ENCODE measurements around the gene PPM1H.
"Not testable (repeated sequence)": the region's sequence is repeated elsewhere in the genome, so short reads cannot be mapped to it uniquely, and the experiment has no call there.

Gene PPM1H

DNA sequence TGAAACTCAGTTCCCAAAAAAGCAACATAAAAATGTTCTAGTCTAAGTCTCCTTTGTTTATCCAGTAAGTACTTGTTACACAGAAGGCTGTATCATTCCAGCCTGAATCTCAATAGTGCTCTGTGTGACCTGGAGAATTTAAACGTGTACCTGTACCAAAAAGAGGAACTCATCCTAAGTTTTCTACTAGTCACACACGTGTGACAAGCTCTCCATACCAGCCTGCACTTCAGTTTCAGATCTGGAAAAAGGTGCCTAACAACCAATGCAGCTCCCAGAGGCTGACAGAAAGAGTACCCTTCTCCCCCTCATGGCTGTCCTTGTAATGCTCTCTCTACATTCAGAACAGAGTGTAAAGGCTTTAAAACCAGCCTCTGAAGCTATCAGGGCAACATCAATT is 27.4 kb downstream of the PPM1H start:
- DNase-seq = no peak

DNA sequence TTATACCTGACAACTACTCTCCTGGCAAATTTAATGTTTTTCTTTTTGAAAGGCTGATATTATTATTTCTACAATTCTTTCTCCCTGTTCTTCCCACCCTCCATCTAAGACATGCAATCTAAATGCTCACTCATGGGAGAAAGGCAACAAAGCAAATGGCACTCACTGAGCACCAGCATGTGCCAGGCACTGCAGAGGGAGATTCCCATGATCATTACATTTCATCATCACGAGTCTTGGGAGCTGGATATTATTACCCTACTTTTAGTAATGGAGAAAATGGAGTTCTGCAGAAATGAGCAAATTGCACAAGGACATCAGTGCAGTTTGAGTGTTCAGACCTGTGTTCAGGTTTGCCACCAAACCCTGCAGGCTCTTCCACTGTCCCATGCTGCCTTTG is 27.9 kb downstream of the PPM1H start:
- no peak for DNase-seq

DNA sequence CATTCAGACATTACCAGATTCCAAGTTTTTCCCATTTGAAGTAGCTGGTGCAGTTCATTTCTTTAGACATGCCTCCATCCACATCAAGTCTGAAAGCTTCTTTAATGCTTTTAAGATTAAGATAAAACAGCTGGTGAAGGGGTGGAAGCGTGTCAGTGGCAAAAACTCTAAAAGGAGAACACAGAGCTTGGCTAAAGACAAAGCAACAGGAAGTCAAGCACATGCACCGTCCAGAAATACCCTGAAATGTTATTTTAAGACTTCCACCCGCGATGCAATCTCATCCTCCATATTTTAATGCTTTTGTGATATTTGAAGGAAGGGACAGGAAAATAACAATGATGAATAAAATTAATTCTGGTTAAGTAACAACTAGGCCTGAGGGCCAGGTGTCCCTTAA is 31.8 kb downstream of the PPM1H start:
- DNase-seq = no peak

DNA sequence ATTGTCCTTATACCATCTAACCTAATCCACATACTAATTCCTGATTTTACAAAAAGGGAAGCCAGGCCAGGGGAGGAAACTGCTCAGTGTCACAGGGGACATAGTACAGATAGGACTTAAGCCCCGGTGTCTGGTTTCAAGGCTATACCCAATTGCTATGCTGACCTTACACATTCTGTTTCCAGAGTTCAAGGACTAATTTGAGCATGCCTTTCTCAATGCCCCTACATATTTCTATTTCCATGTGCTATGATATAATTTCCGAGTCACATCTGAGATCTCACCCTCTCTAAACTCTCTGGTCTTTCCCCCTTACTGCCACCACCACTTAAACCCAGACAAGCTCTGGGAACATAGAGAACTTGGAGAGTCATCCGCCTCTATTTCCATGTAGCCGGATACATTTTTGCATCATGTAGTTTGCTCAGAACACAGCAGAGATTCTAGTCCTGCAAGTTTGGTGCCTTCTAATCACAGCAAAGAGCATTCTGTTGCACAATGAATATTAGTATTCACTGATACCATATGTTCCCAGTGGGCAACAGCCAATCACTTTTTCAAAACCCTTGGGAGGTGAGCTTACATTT is 34.2 kb downstream of the PPM1H start:
- no peak for DNase-seq

DNA sequence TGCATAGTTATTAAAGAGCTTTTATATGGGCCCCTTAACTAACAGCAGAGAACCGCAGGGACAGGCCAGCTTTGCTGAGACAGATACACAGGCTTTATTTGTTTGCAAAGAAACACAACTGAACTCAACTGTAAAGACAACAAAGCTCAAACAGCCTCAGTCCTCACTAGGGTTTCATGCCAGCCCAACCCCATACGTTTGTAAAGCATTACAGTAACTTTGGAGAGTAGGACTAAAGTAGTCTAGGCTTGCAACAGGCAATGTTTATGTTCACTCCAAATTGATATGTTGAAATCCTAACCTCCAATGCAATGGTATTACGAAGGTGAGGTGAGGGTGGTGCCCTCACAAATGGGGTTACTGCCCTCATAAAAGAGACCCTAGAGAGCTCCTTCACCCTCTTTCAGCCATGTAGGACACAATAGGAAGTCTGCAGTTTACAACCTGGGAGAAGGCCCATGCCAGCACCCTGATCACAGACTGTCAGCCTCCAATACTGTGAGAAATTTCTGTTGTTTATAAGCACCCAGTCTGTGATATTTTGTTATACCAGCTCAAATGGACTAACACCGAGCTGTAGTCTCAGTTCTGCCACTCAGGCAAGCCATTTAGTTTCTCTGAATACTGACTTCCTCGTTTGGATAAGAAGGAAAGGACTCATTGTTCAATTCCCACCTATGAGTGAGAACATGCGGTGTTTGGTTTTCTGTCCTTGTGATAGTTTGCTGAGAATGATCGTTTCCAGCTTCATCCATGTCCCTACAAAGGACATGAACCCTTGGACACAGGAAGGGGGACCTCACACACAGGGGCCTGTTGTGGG is 35.2 kb downstream of the PPM1H start:
- DNase-seq = no peak

DNA sequence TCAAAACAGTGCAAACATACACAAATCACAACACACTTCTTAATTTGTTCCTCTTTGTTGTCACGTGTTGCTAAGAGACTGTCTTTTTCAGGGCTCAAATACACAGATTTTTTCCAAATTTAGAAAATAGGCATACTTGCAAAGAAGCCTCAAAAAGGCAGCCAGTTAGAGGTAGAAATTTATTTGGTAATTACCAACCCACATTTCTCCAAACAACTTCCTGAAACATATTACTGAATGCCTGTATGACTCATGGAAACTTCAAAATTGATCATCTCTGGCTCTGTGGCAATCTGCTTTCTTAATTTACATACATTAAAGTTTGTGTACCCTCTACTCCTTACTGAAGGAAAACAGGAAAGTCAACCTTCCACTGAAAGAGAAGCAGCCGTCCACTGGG is 36.4 kb downstream of the PPM1H start:
- DNase-seq = no peak

DNA sequence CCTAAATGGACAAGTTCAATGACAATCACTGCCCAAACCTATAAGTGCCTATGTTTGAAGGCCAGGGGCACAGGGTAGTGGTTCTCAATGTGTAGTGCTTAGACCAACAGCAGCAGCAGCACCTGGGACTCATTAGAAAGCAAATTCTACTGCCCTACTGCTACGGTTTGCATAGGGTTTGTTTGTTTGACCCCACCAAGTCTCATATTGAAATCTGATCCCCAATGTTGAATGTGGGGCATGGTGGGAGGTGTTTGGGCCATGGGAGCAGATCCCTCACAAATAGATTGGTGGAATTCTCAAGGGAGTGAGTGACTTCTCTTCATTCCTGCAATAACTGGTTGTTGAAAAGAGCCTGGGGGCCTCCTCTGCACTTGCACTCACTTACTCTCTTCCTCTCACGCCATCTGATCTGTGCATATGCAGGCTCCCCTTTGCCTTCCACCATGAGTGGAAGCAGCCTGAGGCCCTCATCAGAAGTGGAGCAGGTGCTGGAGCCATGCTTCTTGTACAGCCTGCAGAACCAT is 39.5 kb downstream of the PPM1H start:
- DNase-seq = no peak

DNA sequence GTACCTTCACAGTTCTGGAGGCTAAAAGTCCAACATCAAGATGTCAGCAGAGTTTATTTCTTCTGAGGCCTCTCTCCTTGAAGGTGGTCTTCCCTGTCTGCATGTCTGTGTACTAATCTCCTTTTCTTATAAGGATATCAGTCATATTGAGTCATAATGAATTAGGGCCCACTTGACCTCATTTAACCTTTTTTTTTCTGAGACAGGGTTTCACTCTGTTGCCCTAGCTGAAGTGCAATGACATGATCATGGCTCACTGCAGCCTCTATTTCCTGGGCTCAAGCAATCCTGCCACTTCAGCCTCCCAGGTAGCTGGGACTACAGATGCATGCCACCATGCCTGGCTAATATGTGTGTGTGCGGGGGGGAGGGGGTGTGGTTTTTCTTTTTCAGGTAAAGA is 41.7 kb downstream of the PPM1H start:
- no peak for DNase-seq

DNA sequence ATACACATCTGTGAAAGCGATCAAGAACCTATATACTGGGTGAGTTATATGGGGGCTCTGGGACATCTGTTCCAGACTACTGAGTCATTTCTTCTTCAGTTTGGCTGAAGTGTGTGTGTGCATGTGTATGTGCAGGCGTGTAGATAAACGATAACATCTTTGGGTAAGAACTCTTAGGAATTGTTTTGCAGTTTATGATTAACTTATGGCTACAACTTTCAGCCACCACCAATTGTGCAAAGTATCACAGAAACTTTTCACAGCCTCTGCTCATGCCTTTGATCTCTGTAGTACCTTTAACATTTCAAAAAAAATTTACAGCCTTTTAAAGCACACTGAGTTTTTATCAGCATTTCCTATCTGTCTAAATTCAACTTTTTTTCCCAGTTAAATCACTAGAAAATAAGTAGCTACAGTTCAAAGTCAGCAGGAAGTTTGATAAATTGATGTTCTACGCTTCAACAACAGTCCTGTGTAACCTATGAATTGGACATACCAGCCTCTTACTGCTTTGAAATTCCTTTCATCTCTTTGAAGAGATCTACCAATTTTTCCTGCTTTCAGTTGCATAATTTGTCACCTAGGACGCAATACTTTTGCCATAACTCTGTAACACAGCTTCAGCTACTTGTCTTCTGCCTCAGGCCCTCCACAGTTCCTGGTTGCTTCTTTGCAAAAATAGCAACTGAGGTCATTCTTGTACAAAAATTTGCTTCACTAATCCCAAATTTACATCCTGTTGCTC is 43.0 kb downstream of the PPM1H start:
- no peak for DNase-seq

DNA sequence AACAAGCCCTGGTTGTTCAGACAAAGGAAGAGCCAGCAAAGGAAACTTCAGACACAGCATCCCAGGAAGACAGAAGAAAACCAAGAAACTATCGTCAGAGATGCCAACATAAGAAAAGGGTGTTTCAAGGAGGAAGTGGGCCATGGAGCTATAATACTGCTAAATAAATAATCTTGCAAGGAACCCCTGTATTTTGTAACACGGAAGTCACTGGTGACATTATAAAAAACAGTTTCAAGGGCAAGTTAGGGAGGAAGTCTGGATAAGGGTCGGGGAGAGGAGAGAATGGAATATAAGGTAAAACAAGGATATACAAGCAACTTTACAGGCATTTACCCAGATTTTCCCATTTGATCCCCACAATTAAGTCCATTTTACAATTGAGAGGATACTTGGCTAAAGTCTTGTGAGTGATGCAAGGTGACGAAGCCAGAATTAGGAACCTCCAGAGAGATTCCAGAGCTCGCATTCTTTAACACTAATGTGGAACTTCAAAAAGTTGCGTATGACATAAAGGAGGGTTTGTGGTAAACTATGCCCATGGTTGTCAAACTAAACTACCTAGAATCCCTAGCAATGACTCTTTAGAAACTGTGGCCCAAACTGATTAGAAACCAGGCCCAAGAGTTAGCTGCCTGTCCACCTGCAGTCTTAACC is 46.4 kb downstream of the PPM1H start:
- DNase-seq = no peak

DNA sequence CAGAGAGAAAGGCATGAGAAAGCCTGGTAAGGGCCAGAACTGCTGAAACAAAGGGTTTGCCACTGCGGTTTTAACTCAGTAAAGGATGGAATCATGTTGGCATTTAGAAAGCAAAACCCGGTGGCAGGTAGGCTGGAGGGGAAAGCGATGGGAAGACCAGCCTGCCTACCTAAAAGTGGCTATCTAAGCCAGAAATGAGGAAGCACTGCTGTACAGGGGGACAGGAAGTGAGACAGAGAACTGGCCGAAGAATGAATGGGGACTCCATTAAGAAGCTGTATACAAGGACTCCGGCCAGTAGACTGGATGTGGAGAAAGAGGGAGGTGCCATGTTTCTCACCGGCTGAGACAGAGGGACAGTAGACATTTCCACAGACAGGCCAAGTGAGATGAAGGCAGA is 48.2 kb downstream of the PPM1H start:
- no peak for DNase-seq

DNA sequence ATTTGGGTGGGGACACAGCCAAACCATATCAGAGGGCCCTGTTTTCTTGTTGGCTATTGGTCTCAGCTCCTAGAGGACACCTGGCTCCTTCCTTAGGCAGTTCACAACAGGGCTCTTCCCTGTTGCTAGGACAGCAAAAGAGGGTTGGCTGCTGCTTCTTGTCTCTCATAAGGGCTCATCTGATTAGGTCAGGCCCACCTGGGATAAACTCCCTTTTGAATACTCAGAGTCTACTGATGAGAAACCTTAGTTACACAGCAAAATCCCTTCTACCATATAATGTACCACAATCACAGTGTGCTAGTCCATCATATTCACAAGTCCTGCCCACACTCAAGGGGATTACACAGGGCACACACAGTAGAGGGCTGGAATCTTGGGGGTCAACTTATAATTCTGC is 49.7 kb downstream of the PPM1H start:
- DNase-seq = no peak

DNA sequence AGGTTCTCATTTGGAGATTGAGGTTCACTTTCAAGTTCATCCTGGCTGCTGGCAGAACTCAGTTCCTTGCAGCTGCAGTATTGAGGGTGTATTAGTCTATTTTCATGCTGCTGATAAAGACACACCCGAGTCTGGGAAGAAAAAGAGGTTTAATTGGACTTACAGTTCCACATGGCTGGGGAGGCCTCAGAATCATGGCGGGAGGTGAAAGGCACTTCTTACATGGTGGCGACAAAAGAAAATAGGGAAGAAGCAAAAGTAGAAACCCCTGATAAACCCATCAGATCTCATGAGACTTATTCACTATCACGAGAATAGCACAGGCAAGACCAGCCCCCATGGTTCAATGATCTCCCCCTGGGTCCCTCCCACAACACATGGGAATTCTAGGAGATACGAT is 50.1 kb downstream of the PPM1H start:
- DNase-seq = not testable (repeated sequence)

DNA sequence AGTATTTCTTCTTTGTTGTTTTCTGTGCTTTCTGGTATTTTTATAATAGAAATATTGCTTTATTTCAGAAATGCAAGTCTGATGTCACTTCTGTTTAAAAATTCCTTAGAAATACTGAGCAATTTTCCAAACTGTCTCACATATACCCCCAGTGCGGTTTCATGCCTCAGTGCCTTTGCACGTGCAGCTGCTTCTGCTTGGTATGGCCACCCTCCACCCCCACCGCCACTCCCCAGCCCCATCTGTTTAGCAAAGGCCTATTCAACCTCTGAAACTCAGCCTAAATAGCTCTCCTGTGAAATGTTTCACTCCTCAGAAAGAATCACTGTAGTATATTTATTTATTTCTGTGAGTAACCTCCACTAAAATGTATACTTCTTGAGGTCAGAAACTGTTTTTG is 52.3 kb downstream of the PPM1H start:
- DNase-seq = no peak

DNA sequence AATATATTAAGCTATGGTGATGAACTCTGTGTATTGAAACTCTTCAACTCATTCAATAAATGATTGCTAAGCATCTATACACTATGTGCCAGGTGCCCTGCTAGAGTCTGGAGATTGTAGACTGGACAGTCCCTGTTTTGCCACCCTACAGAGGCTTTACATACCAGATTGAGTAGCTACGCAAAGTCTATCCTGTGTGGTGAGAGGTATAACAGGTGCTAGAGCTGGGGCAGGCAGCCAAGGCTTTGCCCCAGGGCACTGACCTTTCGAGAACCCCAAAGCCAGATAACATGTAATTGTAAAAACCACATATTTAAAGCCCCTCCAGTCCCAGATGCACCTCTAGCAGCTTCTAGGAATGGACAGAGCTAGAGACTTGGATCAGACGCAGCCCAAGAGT is 52.8 kb downstream of the PPM1H start:
- DNase-seq = no peak

DNA sequence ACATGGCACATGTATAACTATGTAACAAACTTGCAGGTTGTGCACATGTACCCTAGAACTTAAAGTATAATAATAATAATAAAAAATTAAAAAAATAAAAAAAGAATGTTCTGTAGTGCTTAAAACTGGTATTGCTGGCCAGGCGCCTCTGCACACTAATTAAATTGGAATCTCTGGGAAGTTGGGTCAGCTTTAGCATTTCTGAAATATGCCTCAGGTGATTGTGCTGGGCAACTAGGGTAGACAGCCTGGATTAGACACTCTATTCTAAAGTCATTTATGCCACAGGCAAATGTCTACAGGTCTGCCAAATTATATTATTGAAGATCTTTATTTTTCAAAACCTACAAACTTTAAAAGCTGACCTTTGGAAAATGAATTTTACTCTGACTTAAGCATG is 55.3 kb downstream of the PPM1H start:
- DNase-seq = no peak

DNA sequence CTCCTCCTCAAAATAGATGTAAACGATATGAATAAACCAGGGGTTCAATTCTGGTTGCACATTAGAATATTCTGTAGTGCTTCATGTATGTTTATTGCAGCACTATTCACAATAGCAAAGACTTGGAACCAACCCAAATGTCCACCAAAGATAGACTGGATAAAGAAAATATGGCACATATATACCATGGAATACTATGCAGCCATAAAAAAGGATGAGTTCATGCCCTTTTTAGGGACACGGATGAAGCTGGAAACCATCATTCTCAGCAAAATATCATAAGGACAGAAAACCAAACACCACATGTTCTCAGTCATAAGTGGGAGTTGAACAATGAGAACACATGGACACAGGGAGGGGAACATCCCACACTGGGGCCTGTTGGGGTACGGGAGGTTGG is 55.7 kb downstream of the PPM1H start:
- not testable (repeated sequence) for DNase-seq

DNA sequence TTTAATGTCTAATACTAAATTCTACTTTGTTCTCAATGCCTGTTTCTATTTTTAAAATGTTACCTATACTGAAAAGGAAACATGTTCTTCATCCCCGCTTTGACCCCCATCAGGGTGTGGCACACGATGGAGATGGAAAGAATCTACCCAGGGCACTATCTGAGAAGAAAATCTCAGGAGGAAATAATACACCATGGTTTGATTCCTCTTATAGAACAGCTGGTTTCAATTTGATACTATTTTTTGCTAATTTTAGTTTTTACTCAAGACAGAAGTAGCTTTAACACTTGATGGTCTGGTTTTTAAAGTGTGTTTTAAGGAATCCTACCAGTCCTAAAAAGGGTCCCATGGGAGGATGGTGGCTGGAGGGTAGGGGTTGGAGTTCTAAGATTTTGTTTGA is 56.7 kb downstream of the PPM1H start:
- no peak for DNase-seq

DNA sequence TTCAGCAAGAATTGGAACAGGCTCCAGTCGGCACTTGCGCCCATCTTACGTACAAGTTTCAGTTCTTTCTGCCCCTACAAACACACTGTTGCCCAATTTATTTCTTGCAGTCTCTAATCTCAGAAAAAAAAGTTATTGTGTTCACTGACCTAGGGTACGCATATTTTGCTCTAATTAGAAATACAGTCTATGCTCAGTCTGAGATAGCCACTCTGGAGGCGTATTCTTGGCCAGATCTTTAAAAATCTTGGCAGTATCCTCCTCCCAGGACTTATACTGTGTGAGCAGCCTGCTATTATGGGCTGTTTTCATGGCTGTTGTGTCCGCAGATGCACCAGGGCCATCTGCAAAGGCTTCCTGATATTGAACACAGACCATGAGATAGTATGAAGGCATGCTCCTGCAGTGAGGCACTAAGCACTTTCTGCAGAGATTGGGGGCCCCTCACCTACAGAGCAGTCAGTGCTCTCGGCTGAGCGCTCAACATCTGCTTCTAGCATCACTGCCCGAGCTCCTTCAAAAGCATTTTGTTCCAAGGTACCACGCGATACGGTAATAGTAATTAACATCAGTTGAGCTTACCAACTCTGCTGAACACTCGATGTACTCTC is 57.9 kb downstream of the PPM1H start:
- DNase-seq = no peak

DNA sequence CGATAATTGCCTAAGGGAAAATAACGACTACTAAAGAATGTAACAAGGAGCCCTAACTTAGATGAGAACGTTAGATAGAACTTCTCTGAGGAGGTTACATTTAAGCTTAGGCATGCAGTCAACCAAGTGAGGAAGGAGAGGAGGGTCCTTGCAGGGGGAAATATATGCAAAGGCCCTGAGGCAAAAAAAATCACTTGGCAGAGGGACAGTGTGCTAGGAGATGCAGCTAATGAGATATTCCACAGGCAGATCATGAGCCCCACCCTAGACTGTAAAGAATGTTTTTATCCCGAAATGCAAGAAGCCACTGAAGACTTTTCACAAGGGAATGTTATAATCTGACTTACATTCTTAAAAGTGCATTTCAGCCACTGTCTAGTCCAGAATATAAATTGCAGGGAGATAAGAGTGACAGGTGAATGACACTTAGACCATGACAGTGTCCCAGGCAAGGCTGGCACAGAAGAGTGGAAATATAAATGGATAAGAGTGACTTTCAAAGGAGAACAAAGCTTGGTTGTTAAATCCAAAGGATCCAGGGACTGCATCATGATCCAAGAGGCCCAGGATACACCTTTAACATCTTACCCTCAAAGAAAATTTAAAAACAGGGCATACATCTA is 61.0 kb downstream of the PPM1H start:
- DNase-seq = no peak

DNA sequence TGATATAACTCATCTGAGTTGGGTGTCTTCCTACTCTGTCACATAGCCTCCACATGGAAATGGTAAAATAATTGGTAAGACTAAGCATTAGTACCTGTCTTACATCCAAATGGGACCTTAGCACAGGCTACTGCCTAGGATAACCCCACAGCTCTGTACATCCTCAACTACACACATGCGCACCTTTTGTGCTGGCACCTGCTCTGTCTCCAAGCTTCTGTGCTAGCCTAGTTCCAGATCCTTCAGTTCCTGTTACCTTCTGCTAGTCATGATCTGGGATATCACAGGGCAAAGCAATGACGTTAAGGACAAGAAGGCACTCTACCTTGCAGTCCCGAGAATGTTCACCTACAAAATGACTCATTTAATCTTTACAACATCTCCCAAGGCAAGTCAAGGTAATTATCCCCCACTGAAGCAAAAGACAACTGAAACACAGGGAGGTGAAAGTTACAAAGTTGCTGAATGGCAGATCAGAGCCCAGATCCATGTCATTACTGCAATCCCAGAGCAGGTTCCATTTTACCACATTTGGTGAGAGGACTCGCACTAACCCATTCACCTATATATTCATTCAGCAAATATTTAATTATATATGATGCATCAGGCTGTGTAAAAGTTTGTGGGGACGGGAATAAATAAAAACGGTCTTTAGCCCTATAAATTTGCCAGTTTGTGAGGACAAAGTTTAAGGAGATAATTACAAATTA is 61.7 kb downstream of the PPM1H start:
- no peak for DNase-seq

DNA sequence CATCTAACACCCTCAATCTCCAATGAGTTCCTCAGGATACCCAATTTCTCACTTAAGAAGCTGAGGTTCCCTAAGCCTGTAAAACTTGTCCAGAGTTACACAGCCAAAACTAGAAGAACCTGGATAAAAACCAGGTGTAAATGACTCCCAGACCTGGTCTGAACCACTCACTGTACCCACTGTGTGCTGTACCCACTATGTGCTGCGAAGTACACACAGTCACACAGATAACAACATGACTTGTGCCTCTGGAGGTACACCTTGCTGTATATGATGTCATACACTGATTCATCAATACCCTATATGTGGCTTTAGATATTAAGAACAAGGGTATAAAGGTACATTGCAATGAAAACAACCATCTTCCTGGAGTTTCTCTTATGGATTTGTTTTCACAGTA is 66.1 kb downstream of the PPM1H start:
- DNase-seq = no peak

Measured in effector CD8-positive, alpha-beta T cell (primary cell).